BE2C (cell line): ENCODE data around the gene ABHD2.

Source experiments
- DNase-seq: peaks from one replicate; pipeline ENCODE4 v3.0.0-alpha.2; 2020
- H3K27me3 ChIP-seq: fragments of 250-450 bp; sonication (Bioruptor Pico); 2 replicates; pipeline ENCODE4 v1.5.1; 2020; ENCODE audit warnings: mild to moderate bottlenecking
- H3K36me3 ChIP-seq: fragments of 250-450 bp; sonication (Bioruptor Pico); 2 replicates; pipeline ENCODE4 v1.5.1; 2020; ENCODE audit warnings: mild to moderate bottlenecking
- H3K4me1 ChIP-seq: fragments of 250-450 bp; sonication (Bioruptor Pico); 2 replicates; pipeline ENCODE4 v1.5.1; 2020
- H3K4me3 ChIP-seq: 2 replicates; pipeline ENCODE4 v1.5.1; 2011; ENCODE audit warnings: low read depth, low read length
- H3K9me3 ChIP-seq: fragments of 250-450 bp; sonication (Bioruptor Pico); 2 replicates; pipeline ENCODE4 v1.5.1; 2020
- TF ChIP-seq, protein P1 (sequence below): IDR thresholded peaks from 2 replicates; pipeline ENCODE4 v1.5.1; 2012; ENCODE audit warnings: mild to moderate bottlenecking, low read depth, low read length

The ABHD2 gene

DNA sequence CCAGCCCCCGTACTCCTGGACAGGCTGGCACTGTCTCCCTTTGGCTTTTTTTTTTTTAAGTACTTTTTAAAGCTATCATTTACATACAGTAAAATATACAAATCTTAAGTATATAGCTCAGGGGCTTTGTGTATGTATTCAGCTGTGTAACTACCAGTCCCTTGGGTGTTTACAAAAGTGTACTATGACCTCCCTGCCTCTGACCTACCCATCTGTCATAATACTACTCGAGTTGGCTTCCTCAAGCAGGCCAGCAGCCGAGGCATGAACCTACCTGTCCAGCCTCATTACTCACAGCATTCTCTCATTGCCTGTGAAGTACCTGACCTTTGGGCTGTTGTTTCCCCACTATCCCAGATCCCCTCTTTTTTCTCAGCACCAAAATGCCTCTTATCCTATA lies 33.2 kb downstream of the ABHD2 start:
- TF ChIP-seq, protein P1, sequence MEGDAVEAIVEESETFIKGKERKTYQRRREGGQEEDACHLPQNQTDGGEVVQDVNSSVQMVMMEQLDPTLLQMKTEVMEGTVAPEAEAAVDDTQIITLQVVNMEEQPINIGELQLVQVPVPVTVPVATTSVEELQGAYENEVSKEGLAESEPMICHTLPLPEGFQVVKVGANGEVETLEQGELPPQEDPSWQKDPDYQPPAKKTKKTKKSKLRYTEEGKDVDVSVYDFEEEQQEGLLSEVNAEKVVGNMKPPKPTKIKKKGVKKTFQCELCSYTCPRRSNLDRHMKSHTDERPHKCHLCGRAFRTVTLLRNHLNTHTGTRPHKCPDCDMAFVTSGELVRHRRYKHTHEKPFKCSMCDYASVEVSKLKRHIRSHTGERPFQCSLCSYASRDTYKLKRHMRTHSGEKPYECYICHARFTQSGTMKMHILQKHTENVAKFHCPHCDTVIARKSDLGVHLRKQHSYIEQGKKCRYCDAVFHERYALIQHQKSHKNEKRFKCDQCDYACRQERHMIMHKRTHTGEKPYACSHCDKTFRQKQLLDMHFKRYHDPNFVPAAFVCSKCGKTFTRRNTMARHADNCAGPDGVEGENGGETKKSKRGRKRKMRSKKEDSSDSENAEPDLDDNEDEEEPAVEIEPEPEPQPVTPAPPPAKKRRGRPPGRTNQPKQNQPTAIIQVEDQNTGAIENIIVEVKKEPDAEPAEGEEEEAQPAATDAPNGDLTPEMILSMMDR = no peak
- Histone ChIP-seq H3K4me1 (no peaks in the 10 kb centered on the region), H3K36me3 (peaks cover 64% of the 10 kb centered on the region), H3K4me3 (no peak overlapping the region), H3K27me3 (no peaks in the 10 kb centered on the region), H3K9me3 (no peaks in the 10 kb centered on the region)
- no peak for DNase-seq

DNA sequence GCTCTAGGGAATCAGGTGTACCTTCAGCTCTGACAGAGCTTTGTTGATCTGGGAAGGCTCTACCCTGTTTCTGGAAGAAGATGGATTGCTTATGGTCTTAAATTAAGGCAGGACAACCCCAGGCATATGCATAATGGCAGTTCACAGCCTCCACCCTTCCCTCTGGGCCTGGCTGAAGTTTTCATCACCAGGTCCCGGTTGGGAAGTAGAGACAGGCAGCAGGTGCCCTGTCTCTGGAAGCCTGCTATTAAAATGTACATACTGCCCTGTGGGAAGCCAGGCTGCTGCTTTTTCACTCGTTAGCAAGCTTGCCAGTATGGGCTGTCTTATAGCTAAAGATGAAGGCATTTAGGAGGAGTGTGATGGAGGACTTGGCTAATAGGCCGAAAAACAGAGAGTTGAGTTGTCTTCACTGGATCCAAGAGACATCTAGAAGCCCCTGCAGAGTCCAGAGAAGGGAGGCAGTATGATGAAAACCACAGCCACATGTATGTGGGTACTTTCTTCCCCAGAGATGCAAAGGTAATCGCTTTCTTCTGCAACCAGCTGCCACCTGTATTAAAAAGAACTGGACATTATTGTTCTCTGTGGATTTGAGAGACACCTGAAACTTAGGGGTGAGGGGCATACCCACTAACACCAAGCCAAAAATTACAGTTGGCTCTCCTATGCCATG lies 34.4 kb downstream of the ABHD2 start:
- TF ChIP-seq, protein P1 = no peak
- Histone ChIP-seq H3K4me3 (no peak overlapping the region), H3K4me1 (no peaks in the 10 kb centered on the region), H3K36me3 (peaks cover 57% of the 10 kb centered on the region), H3K9me3 (no peaks in the 10 kb centered on the region), H3K27me3 (no peaks in the 10 kb centered on the region)
- DNase-seq = no peak

DNA sequence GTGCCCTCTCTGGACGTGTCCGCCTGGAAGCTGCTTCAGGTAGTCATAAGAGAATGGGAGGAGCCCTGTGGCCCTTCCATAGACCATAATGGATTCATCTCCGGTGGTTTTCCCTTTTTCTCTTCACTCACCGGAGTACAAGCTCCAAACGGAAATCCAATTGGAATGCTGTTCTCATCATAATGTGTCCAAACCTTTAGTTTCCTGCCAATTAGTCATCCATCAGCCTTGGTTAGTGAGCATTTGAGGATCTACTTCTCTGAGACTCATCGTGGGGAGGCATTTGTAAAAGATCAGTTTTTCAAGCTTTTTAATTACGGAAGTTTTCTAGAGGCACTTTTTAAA lies 34.9 kb downstream of the ABHD2 start:
- no peaks in the 10 kb centered on the region for H3K9me3 ChIP-seq
- no peak overlapping the region for H3K4me3 ChIP-seq
- no peak for DNase-seq
- TF ChIP-seq, protein P1 = no peak
- H3K4me1 ChIP-seq = no peaks in the 10 kb centered on the region
- peaks cover 54% of the 10 kb centered on the region for H3K36me3 ChIP-seq
- no peaks in the 10 kb centered on the region for H3K27me3 ChIP-seq

DNA sequence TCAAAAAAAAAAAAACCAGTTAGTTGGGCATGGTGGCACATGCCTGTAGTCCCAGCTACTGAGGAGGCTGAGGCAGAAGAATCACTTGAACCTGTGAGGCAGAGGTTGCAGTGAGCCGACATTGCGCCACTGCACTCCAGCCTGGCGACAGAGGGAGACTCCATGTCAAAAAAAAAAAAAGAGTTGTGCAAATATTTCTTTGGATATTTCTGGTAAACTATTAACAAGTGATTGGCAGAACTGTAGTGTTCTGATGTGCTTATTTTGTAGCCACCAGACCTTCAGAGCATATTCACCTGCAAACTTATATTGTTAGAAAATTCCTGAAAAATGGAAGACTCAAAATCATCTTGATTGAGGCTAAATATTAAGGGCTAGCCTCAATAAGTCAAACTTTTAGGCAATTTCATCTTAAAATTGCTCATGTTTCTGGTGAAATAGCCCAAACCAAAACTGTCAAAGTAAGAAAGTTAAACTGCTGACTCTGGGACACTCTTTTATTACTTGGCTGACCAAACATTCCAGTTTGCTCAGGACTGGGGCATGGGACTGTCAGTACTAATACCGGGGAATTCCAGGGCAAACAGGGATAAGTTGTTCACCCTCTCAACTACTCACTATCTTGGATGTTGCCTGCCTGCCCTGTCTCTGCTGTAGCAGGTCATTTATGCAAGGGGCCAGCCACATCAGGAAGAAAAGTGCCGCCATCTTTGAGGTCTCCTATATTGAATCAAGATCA lies 37.0 kb downstream of the ABHD2 start:
- Histone ChIP-seq H3K4me3 (no peak overlapping the region), H3K4me1 (no peaks in the 10 kb centered on the region; the same call in 1 of the 2 replicates)

DNA sequence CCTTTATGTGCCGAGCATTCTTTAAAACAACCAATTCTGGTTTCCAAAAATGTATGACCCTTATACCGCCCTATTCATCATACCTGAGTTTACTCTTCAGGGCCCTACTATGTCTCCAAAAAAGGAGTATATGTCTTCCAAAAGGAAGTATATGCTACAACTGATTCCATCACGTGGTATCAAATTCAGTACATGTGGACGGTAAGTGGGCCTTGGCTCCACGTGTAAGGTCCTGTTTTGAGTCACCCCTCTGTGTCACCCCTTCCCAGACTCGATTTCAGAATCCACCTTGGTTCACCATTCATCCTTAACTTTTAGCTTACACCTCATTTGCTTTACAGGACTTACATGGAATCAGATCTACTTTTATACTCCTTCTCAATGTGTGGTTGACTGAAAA lies 37.8 kb downstream of the ABHD2 start:
- H3K4me1 ChIP-seq = no peaks in the 10 kb centered on the region; the same call in 1 of the 2 replicates
- no peak overlapping the region for H3K4me3 ChIP-seq
- no peaks in the 10 kb centered on the region for H3K9me3 ChIP-seq
- no peaks in the 10 kb centered on the region for H3K27me3 ChIP-seq
- H3K36me3 ChIP-seq = peaks cover 36% of the 10 kb centered on the region
- no peak for DNase-seq
- TF ChIP-seq, protein P1 = no peak

More for the DNA sequence above, 37.0 kb downstream of the ABHD2 start:
- DNase-seq = no peak
- Histone ChIP-seq H3K9me3 (no peaks in the 10 kb centered on the region), H3K27me3 (no peaks in the 10 kb centered on the region), H3K36me3 (peaks cover 42% of the 10 kb centered on the region)
- TF ChIP-seq, protein P1 = no peak

DNA sequence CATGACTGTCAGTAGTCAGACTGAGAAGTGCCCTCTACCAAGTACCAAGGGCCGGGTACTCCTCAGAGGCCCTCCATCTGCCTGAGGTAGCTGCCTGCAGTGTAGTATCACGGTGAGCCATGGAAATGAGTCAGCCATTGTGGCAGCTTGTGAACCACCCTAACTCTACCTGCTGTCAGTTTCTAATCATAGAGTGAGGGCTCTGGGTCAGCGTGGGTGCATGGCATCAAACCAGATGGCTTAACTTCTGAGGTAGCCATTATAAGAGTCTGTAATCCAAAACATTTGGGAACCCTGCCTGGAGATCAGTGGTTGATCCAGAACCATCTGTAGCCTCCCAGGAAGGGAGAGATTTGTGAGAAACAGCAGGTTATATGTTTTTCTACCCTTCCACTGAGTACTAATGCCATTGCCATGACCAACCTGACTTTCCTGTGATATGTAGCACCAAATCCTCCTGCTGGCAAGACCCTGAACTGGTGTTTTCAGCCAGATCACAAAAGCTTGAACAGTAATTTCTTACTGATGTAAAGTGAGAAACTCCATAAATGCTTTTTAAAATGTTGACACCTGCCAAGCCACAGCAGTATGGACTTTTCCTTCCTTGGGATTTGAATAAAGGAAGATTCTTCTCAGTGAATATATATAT lies 38.9 kb downstream of the ABHD2 start:
- Histone ChIP-seq H3K9me3 (no peaks in the 10 kb centered on the region), H3K27me3 (no peaks in the 10 kb centered on the region), H3K36me3 (peaks cover 35% of the 10 kb centered on the region), H3K4me1 (no peaks in the 10 kb centered on the region; the same call in 1 of the 2 replicates), H3K4me3 (no peak overlapping the region)
- DNase-seq = no peak
- TF ChIP-seq, protein P1 = peak; percentile 28
